Muscle layer of duodenum (tissue), 2 donors: ENCODE measurements around the gene RIPK1.
"Not testable (repeated sequence)": the region's sequence is repeated elsewhere in the genome, so short reads cannot be mapped to it uniquely, and the experiment has no call there.

ENCODE experiments used
- H3K27ac ChIP-seq: one replicate; pipeline ENCODE4 v1.7.0; 2013; ENCODE audit warnings: mild to moderate bottlenecking, low read length
- H3K27me3 ChIP-seq: one replicate; pipeline ENCODE4 v1.7.0; 2013; ENCODE audit warnings: low read depth, mild to moderate bottlenecking, control low read depth, low read length
- H3K36me3 ChIP-seq, 2 donors: one replicate each; pipeline ENCODE4 v1.7.0; 2013; ENCODE audit warnings: low read length in 2 of 2, control low read depth in 1 of 2, mild to moderate bottlenecking in 1 of 2; ENCODE audit not compliant: insufficient read depth in 2 of 2, control insufficient read depth in 1 of 2
- H3K4me1 ChIP-seq, 2 donors: one replicate each; pipeline ENCODE4 v1.7.0; 2013; ENCODE audit warnings: low read length in 2 of 2, mild to moderate bottlenecking in 2 of 2, control low read depth in 1 of 2, moderate library complexity in 1 of 2; ENCODE audit not compliant: insufficient read depth in 2 of 2, control insufficient read depth in 1 of 2
- H3K4me3 ChIP-seq, 2 donors: one replicate each; pipeline ENCODE4 v1.7.0; 2013; ENCODE audit warnings: low read length in 2 of 2, low read depth in 1 of 2, mild to moderate bottlenecking in 1 of 2
- H3K9me3 ChIP-seq, 2 donors: one replicate each; pipeline ENCODE4 v1.7.0; 2013; ENCODE audit warnings: low read length in 2 of 2, control low read depth in 1 of 2, mild to moderate bottlenecking in 1 of 2; ENCODE audit not compliant: control insufficient read depth in 1 of 2
- donor health status: healthy.

Gene RIPK1

GRCh38 chr6:3139090-3139903, 71.0 kb downstream of the RIPK1 start:
- no peak overlapping the region for H3K4me3 ChIP-seq
- peaks cover 0 to 12% of the 10 kb centered on the region in 2 donors for H3K4me1 ChIP-seq
- no peak overlapping the region for H3K27ac ChIP-seq
- H3K9me3 ChIP-seq, result no peaks in the 10 kb centered on the region
- H3K27me3 ChIP-seq, result no peaks in the 10 kb centered on the region
- H3K36me3 ChIP-seq, result peaks cover 15 to 39% of the 10 kb centered on the region in 2 donors

GRCh38 chr6:3140201-3140600, 71.9 kb downstream of the RIPK1 start:
- no peaks in the 10 kb centered on the region for H3K9me3 ChIP-seq
- H3K36me3 ChIP-seq, result peaks cover 15 to 39% of the 10 kb centered on the region in 2 donors

GRCh38 chr6:3142536-3142935, 74.2 kb downstream of the RIPK1 start:
- H3K4me3 ChIP-seq, result no peak overlapping the region
- no peaks in the 10 kb centered on the region for H3K9me3 ChIP-seq
- H3K27me3 ChIP-seq, result no peaks in the 10 kb centered on the region
- peaks cover 0 to 12% of the 10 kb centered on the region in 2 donors for H3K4me1 ChIP-seq
- peaks cover 9 to 30% of the 10 kb centered on the region in 2 donors for H3K36me3 ChIP-seq
- no peak overlapping the region for H3K27ac ChIP-seq

More at GRCh38 chr6:3140201-3140600, 71.9 kb downstream of the RIPK1 start:
- Histone ChIP-seq H3K27ac (no peak overlapping the region), H3K4me3 (no peak overlapping the region), H3K27me3 (no peaks in the 10 kb centered on the region), H3K4me1 (peaks cover 0 to 12% of the 10 kb centered on the region in 2 donors)

GRCh38 chr6:3143158-3143557, 74.9 kb downstream of the RIPK1 start:
- Histone ChIP-seq H3K4me1 (peaks cover 0 to 12% of the 10 kb centered on the region in 2 donors), H3K9me3 (no peaks in the 10 kb centered on the region), H3K27ac (no peak overlapping the region), H3K36me3 (peaks cover 10 to 30% of the 10 kb centered on the region in 2 donors), H3K4me3 (no peak overlapping the region), H3K27me3 (no peaks in the 10 kb centered on the region)

GRCh38 chr6:3144571-3144970, 76.3 kb downstream of the RIPK1 start:
- Histone ChIP-seq H3K36me3 (peaks cover 10 to 32% of the 10 kb centered on the region in 2 donors), H3K27ac (no peak overlapping the region), H3K27me3 (no peaks in the 10 kb centered on the region), H3K4me3 (no peak overlapping the region), H3K9me3 (no peaks in the 10 kb centered on the region), H3K4me1 (peaks cover 0 to 3% of the 10 kb centered on the region in 2 donors)

DNA sequence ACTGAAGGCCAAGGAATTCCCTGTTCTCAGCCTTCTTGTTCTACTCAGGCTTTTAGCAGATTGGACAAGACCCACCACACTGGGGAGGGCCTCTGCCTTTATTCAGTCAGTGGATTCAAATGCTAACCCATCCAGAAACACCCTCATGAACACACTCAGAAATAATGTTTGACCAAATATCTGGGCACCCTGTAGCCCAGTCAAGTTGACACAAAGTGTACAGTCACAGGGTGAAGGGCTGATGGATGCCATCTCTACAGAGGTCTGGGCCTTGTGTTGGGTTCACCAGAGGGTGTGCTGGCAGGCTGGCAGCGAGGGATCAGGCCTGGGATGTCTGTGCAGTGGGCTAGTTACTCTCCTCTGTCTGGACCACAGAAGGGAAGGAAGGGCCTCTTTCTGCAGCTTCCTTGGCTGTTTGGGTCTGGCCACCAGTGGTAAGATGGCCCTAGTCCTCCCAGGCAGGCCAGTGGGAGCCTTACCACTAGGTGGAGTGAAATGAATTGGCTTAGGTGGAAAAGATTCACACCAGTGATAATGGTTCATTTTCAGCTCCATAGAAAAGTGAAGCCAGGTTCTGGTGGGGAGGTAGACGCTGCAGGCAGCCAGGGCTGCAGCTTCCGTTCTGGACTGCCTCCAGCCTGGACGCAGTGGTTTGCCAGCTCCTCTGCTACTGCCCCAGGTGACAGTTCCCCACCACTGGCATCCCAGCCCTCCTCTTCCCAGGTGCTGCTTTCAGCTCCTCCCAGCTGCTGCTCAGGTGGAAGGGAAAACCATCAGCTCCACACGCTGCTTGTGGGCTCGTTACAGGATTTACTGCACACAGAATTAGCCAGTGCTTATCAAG, 79.8 kb downstream of the RIPK1 start:
- peaks cover 11 to 28% of the 10 kb centered on the region in 2 donors for H3K36me3 ChIP-seq

GRCh38 chr6:3151691-3152090, 83.4 kb downstream of the RIPK1 start:
- peaks cover 0 to 10% of the 10 kb centered on the region in 2 donors for H3K4me1 ChIP-seq
- no peaks in the 10 kb centered on the region for H3K27me3 ChIP-seq
- no peak overlapping the region for H3K4me3 ChIP-seq
- no peaks in the 10 kb centered on the region for H3K9me3 ChIP-seq
- H3K36me3 ChIP-seq, result peaks cover 11 to 35% of the 10 kb centered on the region in 2 donors
- H3K27ac ChIP-seq, result no peak overlapping the region

More for the DNA sequence above, 79.8 kb downstream of the RIPK1 start:
- peaks cover 0 to 5% of the 10 kb centered on the region in 2 donors for H3K4me1 ChIP-seq
- H3K27me3 ChIP-seq, result no peaks in the 10 kb centered on the region
- H3K27ac ChIP-seq, result no peak overlapping the region
- no peak overlapping the region for H3K4me3 ChIP-seq
- no peaks in the 10 kb centered on the region for H3K9me3 ChIP-seq

GRCh38 chr6:3152689-3153088, 84.4 kb downstream of the RIPK1 start:
- Histone ChIP-seq H3K4me1 (peaks cover 0 to 10% of the 10 kb centered on the region in 2 donors), H3K27ac (no peak overlapping the region), H3K36me3 (peaks cover 9 to 31% of the 10 kb centered on the region in 2 donors), H3K4me3 (no peak overlapping the region), H3K9me3 (no peaks in the 10 kb centered on the region), H3K27me3 (no peaks in the 10 kb centered on the region)

- not testable (repeated sequence) for H3K4me3 ChIP-seq, H3K27ac ChIP-seq, H3K27me3 ChIP-seq, H3K9me3 ChIP-seq
- peaks cover 0 to 10% of the 10 kb centered on the region in 2 donors for H3K4me1 ChIP-seq
- peaks cover 3 to 18% of the 10 kb centered on the region in 2 donors for H3K36me3 ChIP-seq
Observed at GRCh38 chr6:3155416-3155815, 87.1 kb downstream of the RIPK1 start.

GRCh38 chr6:3156184-3157130, 88.2 kb downstream of the RIPK1 start:
- H3K27me3 ChIP-seq, H3K4me1 ChIP-seq, H3K9me3 ChIP-seq: not testable (repeated sequence)
- Histone ChIP-seq H3K4me3 (peak overlapping the region; percentile 85 to 86), H3K36me3 (peaks cover 3 to 18% of the 10 kb centered on the region in 2 donors), H3K27ac (peak overlapping the region; percentile 56)
